Esophagus squamous epithelium (tissue), 5 donors: Measurements from ENCODE around the gene MPP3. TPM values are rescaled to one million over a fixed set of nuclear protein-coding genes. Genes with fewer than 3 reads are reported as not detected.

Source experiments
- DNase-seq: peaks from one replicate; lab custom pipeline; 2025; lab: John Stamatoyannopoulos, UW
- H3K27ac ChIP-seq, 4 donors: fragments of 200-600 bp; sonication (generic); one replicate each; pipeline ENCODE4 v1.5.1; 2016 to 2019; ENCODE audit warnings: mild to moderate bottlenecking in 1 of 4
- H3K27me3 ChIP-seq, 4 donors: fragments of 200-600 bp; sonication (generic); 1 replicate in 3 of 4; 2 replicates in 1 of 4; pipeline versions ENCODE4 v1.5.1 to v1.6.0; 2017 to 2021; ENCODE audit warnings: antibody characterized with exemption in 1 of 4
- H3K36me3 ChIP-seq, 3 donors: fragments of 200-600 bp; sonication (generic); one replicate each; pipeline ENCODE4 v1.5.1; 2016 to 2019
- H3K4me1 ChIP-seq, 3 donors: fragments of 200-600 bp; sonication (generic); one replicate each; pipeline ENCODE4 v1.5.1; 2017 to 2019
- H3K4me3 ChIP-seq, 4 donors: fragments of 200-600 bp; sonication (generic); 1 replicate in 3 of 4; 2 replicates in 1 of 4; pipeline ENCODE4 v1.5.1; 2016 to 2019; ENCODE audit warnings: mild to moderate bottlenecking in 2 of 4, moderate library complexity in 1 of 4
- H3K9me3 ChIP-seq, 3 donors: fragments of 200-600 bp; sonication (generic); one replicate each; pipeline ENCODE4 v1.5.1; 2016 to 2019
- CTCF ChIP-seq, 6 experiments: fragments of 450-650 bp in 4 of 6; fragments of 200-600 bp in 2 of 6; sonication (generic) in 2 of 6; IDR thresholded peaks; one replicate each; pipeline ENCODE4 v1.5.1; 2016 to 2019; ENCODE audit warnings: antibody characterized with exemption in 6 of 6, mild to moderate bottlenecking in 4 of 6, moderate library complexity in 4 of 6
- POLR2A ChIP-seq, 4 donors: fragments of 450-650 bp; IDR thresholded peaks; one replicate each; pipeline ENCODE4 v1.6.1; 2017; ENCODE audit warnings: antibody characterized with exemption in 4 of 4, mild to moderate bottlenecking in 4 of 4, moderate library complexity in 3 of 4
- WGBS, 2 donors: methylation state at CpG; one replicate each; pipeline ENCODE4 v1.1.5; 2018; 5-methylcytosine and 5-hydroxymethylcytosine counted together
- intact Hi-C: fragments of 100-400 bp; cut with DNase I; formaldehyde crosslinking; loops from one replicate; pipeline ENCODE4 v1.15.0; 2022
- total RNA-seq, 4 donors: library from RNA; depleted of rRNA; stranded (reverse); fragments of >200 nt; gene quantifications; one replicate each; pipeline ENCODE4 v1.1.0, GENCODE V29; 2016
- donor health status: DM: yes; HTN: yes; CAD: no.

The MPP3 gene
- total RNA-seq, 4 donors from 2014 or later, result 5.9 to 15.8 (median 9.0) TPM

GRCh38 chr17:43791589-43791988 is 41.4 kb downstream of the MPP3 start:
- Histone ChIP-seq H3K36me3 (no peaks in the 10 kb centered on the region), H3K9me3 (no peaks in the 10 kb centered on the region), H3K27me3 (no peaks in the 10 kb centered on the region), H3K27ac (no peak overlapping the region), H3K4me3 (no peak overlapping the region), H3K4me1 (peaks cover 0 to 21% (median 12%) of the 10 kb centered on the region in 3 donors)
- intact Hi-C loops, result no loop called here
- no peak for TF ChIP-seq CTCF (IDR thresholded peaks at IDR 0.05)
- no peak for TF ChIP-seq POLR2A (IDR thresholded peaks at IDR 0.05)
- 8 to 19% methylated on average over 3 of the region's 3 CpGs for WGBS, 2 donors
- DNase-seq, result no peak

- no peak for TF ChIP-seq POLR2A (IDR thresholded peaks at IDR 0.05)
- TF ChIP-seq CTCF (IDR thresholded peaks at IDR 0.05), result peak in 5 of 6 experiments; percentile 40 to 86 (median 79)
- Histone ChIP-seq H3K27ac (no peak overlapping the region), H3K9me3 (no peaks in the 10 kb centered on the region), H3K36me3 (no peaks in the 10 kb centered on the region), H3K27me3 (no peaks in the 10 kb centered on the region), H3K4me3 (peak overlapping the region in 2 of 4 donors; percentile 11 to 33), H3K4me1 (peaks cover 0 to 21% (median 12%) of the 10 kb centered on the region in 3 donors)
- intact Hi-C loops, result no loop called here
- WGBS, 2 donors, result 35 to 88% methylated on average over 4 to 7 of the region's 14 CpGs
- no peak for DNase-seq
Measured at GRCh38 chr17:43790311-43790940, 42.5 kb downstream of the MPP3 start.

GRCh38 chr17:43789482-43789881 is 43.5 kb downstream of the MPP3 start:
- whole genome bisulfite sequencing, 2 donors, result 89 to 95% methylated on average over 1 of the region's 1 CpG
- Histone ChIP-seq H3K4me3 (no peak overlapping the region), H3K27me3 (no peaks in the 10 kb centered on the region), H3K4me1 (peaks cover 0 to 21% (median 12%) of the 10 kb centered on the region in 3 donors), H3K36me3 (no peaks in the 10 kb centered on the region), H3K9me3 (no peaks in the 10 kb centered on the region), H3K27ac (no peak overlapping the region)
- no peak for DNase-seq
- TF ChIP-seq CTCF (IDR thresholded peaks at IDR 0.05) (no peak), POLR2A (IDR thresholded peaks at IDR 0.05) (no peak)
- intact Hi-C loops, result loop anchor here (5.0 kb wide), 1 partner anchor 58 kb away; the partner anchor contains the start of gene CD300LG

- Histone ChIP-seq H3K36me3 (no peaks in the 10 kb centered on the region), H3K9me3 (no peaks in the 10 kb centered on the region), H3K27ac (no peak overlapping the region), H3K4me3 (no peak overlapping the region), H3K4me1 (peaks cover 0 to 21% (median 12%) of the 10 kb centered on the region in 3 donors), H3K27me3 (no peaks in the 10 kb centered on the region)
- intact Hi-C loops, result loop anchor here (5.0 kb wide), 1 partner anchor 59 kb away; the partner anchor contains the start of gene CD300LG
- 63 to 80% methylated on average over 5 of the region's 5 CpGs for WGBS, 2 donors
- DNase-seq, result no peak
- TF ChIP-seq CTCF (IDR thresholded peaks at IDR 0.05), result no peak
- TF ChIP-seq POLR2A (IDR thresholded peaks at IDR 0.05), result no peak
Measured at GRCh38 chr17:43788540-43788939, 44.4 kb downstream of the MPP3 start.

- Histone ChIP-seq H3K36me3 (no peaks in the 10 kb centered on the region), H3K4me1 (peaks cover 0 to 21% (median 12%) of the 10 kb centered on the region in 3 donors), H3K27ac (no peak overlapping the region), H3K4me3 (no peak overlapping the region), H3K27me3 (peaks cover 0 to 3% (median 0%) of the 10 kb centered on the region in 4 donors), H3K9me3 (no peaks in the 10 kb centered on the region)
- intact Hi-C loops, result loop anchor here (5.0 kb wide), 1 partner anchor 60 kb away; the partner anchor contains the start of gene CD300LG
- DNase-seq, result no peak
- 60 to 61% methylated on average over 2 of the region's 2 CpGs for WGBS, 2 donors
- TF ChIP-seq CTCF (IDR thresholded peaks at IDR 0.05), result no peak
Measured at GRCh38 chr17:43787728-43788127, 45.2 kb downstream of the MPP3 start.
